K562 (cell line): ENCODE data around the gene FAAH. TPM values are rescaled to one million over a fixed set of nuclear protein-coding genes. Genes with fewer than 3 reads are reported as not detected.

Source experiments
- CEBPB ChIP-seq: fragments of 450-650 bp; IDR thresholded peaks from 2 replicates; pipeline ENCODE4 v1.6.1; 2016; ENCODE audit warnings: missing genetic modification characterization, missing compliant biosample characterization
- CEBPG ChIP-seq, 3 experiments: fragments of 200-800 bp in 1 of 3; sonication (Bioruptor generic) in 1 of 3; sonication (generic) in 1 of 3; formaldehyde crosslinking in 1 of 3; IDR thresholded peaks in 2 of 3; conservative IDR thresholded peaks in 1 of 3; 2 replicates each; pipeline versions ENCODE4 v1.6.1 to v1.8.0; 2016 to 2022; ENCODE audit warnings: missing compliant biosample characterization in 2 of 3, missing genetic modification characterization in 2 of 3, mild to moderate bottlenecking in 1 of 3, missing genetic modification reagents in 1 of 3
- EP300 ChIP-seq: IDR thresholded peaks from 2 replicates; pipeline ENCODE4 v1.6.1; 2012; ENCODE audit warnings: low read length, improper control_type of control experiment
- MECOM ChIP-seq: fragments of 250-450 bp; sonication (Bioruptor Pico); IDR thresholded peaks from 2 replicates; pipeline ENCODE4 v1.8.0; 2022; ENCODE audit warnings: inconsistent platforms
- SMARCA4 ChIP-seq: fragments of 450-650 bp; IDR thresholded peaks from 2 replicates; pipeline ENCODE4 v1.6.1; 2016
- SOX6 ChIP-seq: fragments of 450-650 bp; IDR thresholded peaks from 2 replicates; pipeline ENCODE4 v1.6.1; 2014; ENCODE audit warnings: mild to moderate bottlenecking
- TAL1 ChIP-seq: fragments of 450-650 bp; IDR thresholded peaks from 2 replicates; pipeline ENCODE4 v1.6.1; 2016; ENCODE audit warnings: mild to moderate bottlenecking
- ZNF384 ChIP-seq: IDR thresholded peaks from 2 replicates; pipeline ENCODE4 v1.6.1; 2012; ENCODE audit warnings: low read depth, low read length, improper control_type of control experiment
- polyA plus RNA-seq, 8 experiments: library from polyadenylated mRNA; depleted of rRNA in 4 of 8; stranded (reverse) in 5 of 8; unstranded in 3 of 8; fragments of >200 nt; fragmentation: Nextera tagmentation in 2 of 8; fragmentation: Illumina TruSeq in 1 of 8; extraction: Ambion mirVana in 2 of 8; extraction: Trizol in 1 of 8; gene quantifications; 2 replicates each; pipeline versions ENCODE4 v1.2.1 to v1.2.3, GENCODE V29; 2011 to 2014; ENCODE audit warnings: inconsistent platforms in 1 of 8, missing spikeins in 1 of 8
- total RNA-seq, 7 experiments: library from RNA; depleted of rRNA in 6 of 7; stranded (reverse); fragments of >200 nt in 6 of 7; fragmentation: Illumina TruSeq in 2 of 7; extraction: Trizol in 2 of 7; gene quantifications; 2 replicates each; pipeline versions ENCODE4 v1.2.1 to v1.2.3, GENCODE V29; 2011 to 2021; ENCODE audit warnings: low replicate concordance in 1 of 7
- TF ChIP-seq, protein P1 (sequence below): fragments of 450-650 bp; IDR thresholded peaks from 2 replicates; pipeline ENCODE4 v1.6.1; 2016; ENCODE audit warnings: mild to moderate bottlenecking, moderate library complexity
- TF ChIP-seq, protein P2 (sequence below), 3 experiments: fragments of 200-800 bp in 1 of 3; fragments of 250-450 bp in 1 of 3; fragments of 450-650 bp in 1 of 3; sonication (Bioruptor Pico) in 1 of 3; sonication (Bioruptor generic) in 1 of 3; formaldehyde crosslinking in 1 of 3; IDR thresholded peaks; 2 replicates each; pipeline versions ENCODE4 v1.6.1 to v1.8.0; 2016 to 2022; ENCODE audit warnings: mild to moderate bottlenecking in 2 of 3, missing genetic modification characterization in 2 of 3, missing compliant biosample characterization in 1 of 3, moderate library complexity in 1 of 3
- TF ChIP-seq, protein P3 (sequence below): sonication (generic); formaldehyde crosslinking; IDR thresholded peaks from 2 replicates; pipeline ENCODE4 v1.8.1; 2023; ENCODE audit warnings: mild to moderate bottlenecking, missing genetic modification reagents

Gene FAAH
- total and polyA plus RNA-seq, 9 of the 15 experiments (the other 6 are each of a cell fraction or from before 2014, with no cell fraction given): 0.06 to 1.1 (median 0.32) TPM

DNA sequence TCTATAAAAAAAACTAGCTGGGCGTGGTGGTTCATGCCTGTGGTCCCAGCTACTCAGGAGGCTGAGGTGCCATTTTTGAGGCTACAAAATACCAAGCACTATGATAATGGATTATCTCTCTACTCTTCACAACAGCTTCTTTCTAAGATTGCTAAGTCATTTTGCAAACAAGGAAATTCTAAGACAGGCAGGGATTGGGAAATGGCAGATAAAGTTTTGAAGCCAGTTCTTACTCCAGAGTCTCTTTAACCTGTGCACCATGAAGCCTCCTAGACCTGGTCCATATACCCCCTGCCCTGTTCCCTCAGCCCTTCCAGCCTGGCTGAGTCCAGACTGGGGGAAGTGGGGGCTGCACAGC is 56.0 kb downstream of the FAAH start (continued):
- TF ChIP-seq, protein P1, sequence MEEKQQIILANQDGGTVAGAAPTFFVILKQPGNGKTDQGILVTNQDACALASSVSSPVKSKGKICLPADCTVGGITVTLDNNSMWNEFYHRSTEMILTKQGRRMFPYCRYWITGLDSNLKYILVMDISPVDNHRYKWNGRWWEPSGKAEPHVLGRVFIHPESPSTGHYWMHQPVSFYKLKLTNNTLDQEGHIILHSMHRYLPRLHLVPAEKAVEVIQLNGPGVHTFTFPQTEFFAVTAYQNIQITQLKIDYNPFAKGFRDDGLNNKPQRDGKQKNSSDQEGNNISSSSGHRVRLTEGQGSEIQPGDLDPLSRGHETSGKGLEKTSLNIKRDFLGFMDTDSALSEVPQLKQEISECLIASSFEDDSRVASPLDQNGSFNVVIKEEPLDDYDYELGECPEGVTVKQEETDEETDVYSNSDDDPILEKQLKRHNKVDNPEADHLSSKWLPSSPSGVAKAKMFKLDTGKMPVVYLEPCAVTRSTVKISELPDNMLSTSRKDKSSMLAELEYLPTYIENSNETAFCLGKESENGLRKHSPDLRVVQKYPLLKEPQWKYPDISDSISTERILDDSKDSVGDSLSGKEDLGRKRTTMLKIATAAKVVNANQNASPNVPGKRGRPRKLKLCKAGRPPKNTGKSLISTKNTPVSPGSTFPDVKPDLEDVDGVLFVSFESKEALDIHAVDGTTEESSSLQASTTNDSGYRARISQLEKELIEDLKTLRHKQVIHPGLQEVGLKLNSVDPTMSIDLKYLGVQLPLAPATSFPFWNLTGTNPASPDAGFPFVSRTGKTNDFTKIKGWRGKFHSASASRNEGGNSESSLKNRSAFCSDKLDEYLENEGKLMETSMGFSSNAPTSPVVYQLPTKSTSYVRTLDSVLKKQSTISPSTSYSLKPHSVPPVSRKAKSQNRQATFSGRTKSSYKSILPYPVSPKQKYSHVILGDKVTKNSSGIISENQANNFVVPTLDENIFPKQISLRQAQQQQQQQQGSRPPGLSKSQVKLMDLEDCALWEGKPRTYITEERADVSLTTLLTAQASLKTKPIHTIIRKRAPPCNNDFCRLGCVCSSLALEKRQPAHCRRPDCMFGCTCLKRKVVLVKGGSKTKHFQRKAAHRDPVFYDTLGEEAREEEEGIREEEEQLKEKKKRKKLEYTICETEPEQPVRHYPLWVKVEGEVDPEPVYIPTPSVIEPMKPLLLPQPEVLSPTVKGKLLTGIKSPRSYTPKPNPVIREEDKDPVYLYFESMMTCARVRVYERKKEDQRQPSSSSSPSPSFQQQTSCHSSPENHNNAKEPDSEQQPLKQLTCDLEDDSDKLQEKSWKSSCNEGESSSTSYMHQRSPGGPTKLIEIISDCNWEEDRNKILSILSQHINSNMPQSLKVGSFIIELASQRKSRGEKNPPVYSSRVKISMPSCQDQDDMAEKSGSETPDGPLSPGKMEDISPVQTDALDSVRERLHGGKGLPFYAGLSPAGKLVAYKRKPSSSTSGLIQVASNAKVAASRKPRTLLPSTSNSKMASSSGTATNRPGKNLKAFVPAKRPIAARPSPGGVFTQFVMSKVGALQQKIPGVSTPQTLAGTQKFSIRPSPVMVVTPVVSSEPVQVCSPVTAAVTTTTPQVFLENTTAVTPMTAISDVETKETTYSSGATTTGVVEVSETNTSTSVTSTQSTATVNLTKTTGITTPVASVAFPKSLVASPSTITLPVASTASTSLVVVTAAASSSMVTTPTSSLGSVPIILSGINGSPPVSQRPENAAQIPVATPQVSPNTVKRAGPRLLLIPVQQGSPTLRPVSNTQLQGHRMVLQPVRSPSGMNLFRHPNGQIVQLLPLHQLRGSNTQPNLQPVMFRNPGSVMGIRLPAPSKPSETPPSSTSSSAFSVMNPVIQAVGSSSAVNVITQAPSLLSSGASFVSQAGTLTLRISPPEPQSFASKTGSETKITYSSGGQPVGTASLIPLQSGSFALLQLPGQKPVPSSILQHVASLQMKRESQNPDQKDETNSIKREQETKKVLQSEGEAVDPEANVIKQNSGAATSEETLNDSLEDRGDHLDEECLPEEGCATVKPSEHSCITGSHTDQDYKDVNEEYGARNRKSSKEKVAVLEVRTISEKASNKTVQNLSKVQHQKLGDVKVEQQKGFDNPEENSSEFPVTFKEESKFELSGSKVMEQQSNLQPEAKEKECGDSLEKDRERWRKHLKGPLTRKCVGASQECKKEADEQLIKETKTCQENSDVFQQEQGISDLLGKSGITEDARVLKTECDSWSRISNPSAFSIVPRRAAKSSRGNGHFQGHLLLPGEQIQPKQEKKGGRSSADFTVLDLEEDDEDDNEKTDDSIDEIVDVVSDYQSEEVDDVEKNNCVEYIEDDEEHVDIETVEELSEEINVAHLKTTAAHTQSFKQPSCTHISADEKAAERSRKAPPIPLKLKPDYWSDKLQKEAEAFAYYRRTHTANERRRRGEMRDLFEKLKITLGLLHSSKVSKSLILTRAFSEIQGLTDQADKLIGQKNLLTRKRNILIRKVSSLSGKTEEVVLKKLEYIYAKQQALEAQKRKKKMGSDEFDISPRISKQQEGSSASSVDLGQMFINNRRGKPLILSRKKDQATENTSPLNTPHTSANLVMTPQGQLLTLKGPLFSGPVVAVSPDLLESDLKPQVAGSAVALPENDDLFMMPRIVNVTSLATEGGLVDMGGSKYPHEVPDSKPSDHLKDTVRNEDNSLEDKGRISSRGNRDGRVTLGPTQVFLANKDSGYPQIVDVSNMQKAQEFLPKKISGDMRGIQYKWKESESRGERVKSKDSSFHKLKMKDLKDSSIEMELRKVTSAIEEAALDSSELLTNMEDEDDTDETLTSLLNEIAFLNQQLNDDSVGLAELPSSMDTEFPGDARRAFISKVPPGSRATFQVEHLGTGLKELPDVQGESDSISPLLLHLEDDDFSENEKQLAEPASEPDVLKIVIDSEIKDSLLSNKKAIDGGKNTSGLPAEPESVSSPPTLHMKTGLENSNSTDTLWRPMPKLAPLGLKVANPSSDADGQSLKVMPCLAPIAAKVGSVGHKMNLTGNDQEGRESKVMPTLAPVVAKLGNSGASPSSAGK: no peak
- TF ChIP-seq SMARCA4 (peak; percentile 65), MECOM (CRISPR knock-in tag) (peak; percentile 77; the same call in 1 of the 2 replicates), ZNF384 (0 out of 2 replicates have a peak, but pooled peaks have one; percentile 5), EP300 (peak; percentile 56; the same call in 1 of the 2 replicates), TAL1 (peak; percentile 61), CEBPB (tag) (peak; percentile 84), CEBPG (CRISPR knock-in tag; IDR thresholded peaks at IDR 0.05) (no peak), CEBPG (tag; conservative IDR thresholded peaks at IDR 0.05 in 1 of 2, IDR thresholded peaks at IDR 0.05 in 1 of 2) (peak in 1 of 2 experiments; percentile 53; a peak in 2 of 4 replicates), SOX6 (peak; percentile 36)
- TF ChIP-seq, protein P2, sequence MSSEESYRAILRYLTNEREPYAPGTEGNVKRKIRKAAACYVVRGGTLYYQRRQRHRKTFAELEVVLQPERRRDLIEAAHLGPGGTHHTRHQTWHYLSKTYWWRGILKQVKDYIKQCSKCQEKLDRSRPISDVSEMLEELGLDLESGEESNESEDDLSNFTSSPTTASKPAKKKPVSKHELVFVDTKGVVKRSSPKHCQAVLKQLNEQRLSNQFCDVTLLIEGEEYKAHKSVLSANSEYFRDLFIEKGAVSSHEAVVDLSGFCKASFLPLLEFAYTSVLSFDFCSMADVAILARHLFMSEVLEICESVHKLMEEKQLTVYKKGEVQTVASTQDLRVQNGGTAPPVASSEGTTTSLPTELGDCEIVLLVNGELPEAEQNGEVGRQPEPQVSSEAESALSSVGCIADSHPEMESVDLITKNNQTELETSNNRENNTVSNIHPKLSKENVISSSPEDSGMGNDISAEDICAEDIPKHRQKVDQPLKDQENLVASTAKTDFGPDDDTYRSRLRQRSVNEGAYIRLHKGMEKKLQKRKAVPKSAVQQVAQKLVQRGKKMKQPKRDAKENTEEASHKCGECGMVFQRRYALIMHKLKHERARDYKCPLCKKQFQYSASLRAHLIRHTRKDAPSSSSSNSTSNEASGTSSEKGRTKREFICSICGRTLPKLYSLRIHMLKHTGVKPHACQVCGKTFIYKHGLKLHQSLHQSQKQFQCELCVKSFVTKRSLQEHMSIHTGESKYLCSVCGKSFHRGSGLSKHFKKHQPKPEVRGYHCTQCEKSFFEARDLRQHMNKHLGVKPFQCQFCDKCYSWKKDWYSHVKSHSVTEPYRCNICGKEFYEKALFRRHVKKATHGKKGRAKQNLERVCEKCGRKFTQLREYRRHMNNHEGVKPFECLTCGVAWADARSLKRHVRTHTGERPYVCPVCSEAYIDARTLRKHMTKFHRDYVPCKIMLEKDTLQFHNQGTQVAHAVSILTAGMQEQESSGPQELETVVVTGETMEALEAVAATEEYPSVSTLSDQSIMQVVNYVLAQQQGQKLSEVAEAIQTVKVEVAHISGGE (CRISPR knock-in tag; IDR thresholded peaks at IDR 0.05): 0 out of 6 replicates have a peak, but pooled peaks of 1 of the 3 experiments have one; percentile 45
- TF ChIP-seq, protein P3, sequence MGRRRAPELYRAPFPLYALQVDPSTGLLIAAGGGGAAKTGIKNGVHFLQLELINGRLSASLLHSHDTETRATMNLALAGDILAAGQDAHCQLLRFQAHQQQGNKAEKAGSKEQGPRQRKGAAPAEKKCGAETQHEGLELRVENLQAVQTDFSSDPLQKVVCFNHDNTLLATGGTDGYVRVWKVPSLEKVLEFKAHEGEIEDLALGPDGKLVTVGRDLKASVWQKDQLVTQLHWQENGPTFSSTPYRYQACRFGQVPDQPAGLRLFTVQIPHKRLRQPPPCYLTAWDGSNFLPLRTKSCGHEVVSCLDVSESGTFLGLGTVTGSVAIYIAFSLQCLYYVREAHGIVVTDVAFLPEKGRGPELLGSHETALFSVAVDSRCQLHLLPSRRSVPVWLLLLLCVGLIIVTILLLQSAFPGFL (CRISPR knock-in tag): no peak
